Fibroblast of peridontal ligament (primary cell): ENCODE results near the gene IFIH1.

Experiments used
- DNase-seq: peaks from one replicate; pipeline ENCODE4 v3.0.0-alpha.2; 2010; ENCODE audit errors: extremely low read depth

The IFIH1 gene

GRCh38 chr2:162257425-162257824 lies 61.1 kb downstream of the IFIH1 start:
- peak; percentile 81 for DNase-seq

GRCh38 chr2:162256591-162256991 lies 61.9 kb downstream of the IFIH1 start:
- peak; percentile 83 for DNase-seq

GRCh38 chr2:162254236-162254871 lies 64.1 kb downstream of the IFIH1 start:
- DNase-seq = no peak

- DNase-seq = no peak
Observed at GRCh38 chr2:162253435-162253834, 65.0 kb downstream of the IFIH1 start.

- no peak for DNase-seq
Observed at GRCh38 chr2:162252153-162252552, 66.3 kb downstream of the IFIH1 start.

- peak; percentile 58 for DNase-seq
Observed at GRCh38 chr2:162245781-162246180, 72.7 kb downstream of the IFIH1 start.

GRCh38 chr2:162245061-162245460 lies 73.4 kb downstream of the IFIH1 start:
- DNase-seq = no peak

- DNase-seq = peak; percentile 80
Observed at GRCh38 chr2:162244541-162245031, 73.9 kb downstream of the IFIH1 start.

GRCh38 chr2:162243715-162244114 lies 74.8 kb downstream of the IFIH1 start:
- no peak for DNase-seq

- peak; percentile 98 for DNase-seq
Observed at GRCh38 chr2:162243294-162243693, 75.2 kb downstream of the IFIH1 start, which contains the start of gene FAP. TSS of gene FAP (minus strand) at chr2:162243445. CDS start at chr2:162243327, 118 bp downstream.

- DNase-seq = peak; percentile 93
Observed at GRCh38 chr2:162242586-162243280, 75.8 kb downstream of the IFIH1 start.

GRCh38 chr2:162241571-162241970 lies 76.9 kb downstream of the IFIH1 start:
- no peak for DNase-seq

- no peak for DNase-seq
Observed at GRCh38 chr2:162234620-162235462, 83.6 kb downstream of the IFIH1 start.

- peak; percentile 90 for DNase-seq
Observed at GRCh38 chr2:162233197-162233596, 85.3 kb downstream of the IFIH1 start.

- DNase-seq = no peak
Observed at GRCh38 chr2:162232671-162233070, 85.8 kb downstream of the IFIH1 start.

GRCh38 chr2:162232027-162232426 lies 86.5 kb downstream of the IFIH1 start:
- DNase-seq = no peak

GRCh38 chr2:162230761-162231160 lies 87.7 kb downstream of the IFIH1 start:
- DNase-seq = no peak

- DNase-seq = peak; percentile 72
Observed at GRCh38 chr2:162226836-162227235, 91.6 kb downstream of the IFIH1 start.

- DNase-seq = peak; percentile 36
Observed at GRCh38 chr2:162221064-162221463, 97.4 kb downstream of the IFIH1 start.

- DNase-seq = peak; percentile 66
Observed at GRCh38 chr2:162220368-162220767, 98.1 kb downstream of the IFIH1 start.

- peak; percentile 16 for DNase-seq
Observed at GRCh38 chr2:162219426-162219825, 99.1 kb downstream of the IFIH1 start.

- DNase-seq = peak; percentile 92
Observed at GRCh38 chr2:162217598-162217997, 100.9 kb downstream of the IFIH1 start.
